Aortic smooth muscle cell (primary cell): ENCODE results near the gene PRPF8. TPM values are rescaled to one million over a fixed set of nuclear protein-coding genes. Genes with fewer than 3 reads are reported as not detected.

ENCODE experiments used
- total RNA-seq: library from RNA; depleted of rRNA; stranded (reverse); fragments of >200 nt; gene quantifications from 2 replicates; pipeline ENCODE4 v1.2.3, GENCODE V29; 2014

The PRPF8 gene
- 98.3 and 117 TPM in 2 replicates for total RNA-seq

DNA sequence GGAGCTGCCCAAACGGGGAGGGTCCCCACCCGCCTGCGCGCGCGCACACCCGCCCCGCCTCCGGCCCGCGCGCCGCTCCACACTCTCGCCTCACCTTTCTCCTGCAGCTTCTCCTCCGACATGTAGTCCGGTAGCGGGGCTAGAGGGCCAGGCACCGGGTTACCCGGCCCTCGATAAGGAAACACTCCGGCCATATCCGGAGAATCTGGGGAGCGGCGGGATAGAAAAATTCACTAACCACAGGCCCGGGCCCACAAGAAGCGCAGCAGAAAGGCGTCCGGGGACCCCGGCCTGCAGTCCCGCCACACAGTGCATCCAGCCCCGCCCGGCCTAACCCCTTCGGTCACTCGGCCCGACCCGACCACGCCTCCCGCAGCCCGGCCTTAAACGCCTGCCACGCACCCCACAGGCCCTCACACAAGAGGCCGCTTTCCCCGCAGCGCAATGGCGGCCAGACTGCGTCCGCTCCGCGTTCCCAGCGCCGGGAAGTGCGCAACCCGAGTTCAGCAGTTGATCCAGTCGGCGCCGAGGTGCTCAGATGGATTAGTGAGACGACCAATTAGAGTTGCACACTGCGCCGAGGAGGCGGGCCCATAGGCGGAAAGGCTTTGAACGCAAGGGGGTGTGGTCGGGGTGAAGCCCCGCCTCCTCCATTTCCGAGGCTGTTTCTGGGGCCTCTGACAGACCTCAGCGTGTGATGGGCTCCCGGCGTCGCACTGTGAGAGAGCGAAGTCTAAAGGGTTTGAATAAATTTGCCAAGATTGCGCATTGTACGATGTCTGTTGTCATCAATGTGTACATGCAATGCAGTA is at the start of gene PRPF8:
Gene PRPF8 (minus strand): TSS at position 490 of the 812 bp plus-strand sequence. CDS start 296 bp downstream, at position 194.

GRCh38 chr17:1724351-1724868 is 39.7 kb upstream of the PRPF8 start, which contains the start of gene WDR81:
Gene WDR81, plus strand, starts transcription at chr17:1724704. Its CDS starts 256 bp downstream, at chr17:1724960.

GRCh38 chr17:1709971-1710806 is 25.5 kb upstream of the PRPF8 start, which contains the start of gene TLCD2:
Gene TLCD2, minus strand, starts transcription at chr17:1710377. Its CDS starts 135 bp downstream, at chr17:1710242.

GRCh38 chr17:1649844-1650501 is 34.7 kb downstream of the PRPF8 start, which contains the start of gene RILP:
Gene RILP, minus strand, starts transcription at chr17:1649866. Its CDS starts 62 bp downstream, at chr17:1649804.

DNA sequence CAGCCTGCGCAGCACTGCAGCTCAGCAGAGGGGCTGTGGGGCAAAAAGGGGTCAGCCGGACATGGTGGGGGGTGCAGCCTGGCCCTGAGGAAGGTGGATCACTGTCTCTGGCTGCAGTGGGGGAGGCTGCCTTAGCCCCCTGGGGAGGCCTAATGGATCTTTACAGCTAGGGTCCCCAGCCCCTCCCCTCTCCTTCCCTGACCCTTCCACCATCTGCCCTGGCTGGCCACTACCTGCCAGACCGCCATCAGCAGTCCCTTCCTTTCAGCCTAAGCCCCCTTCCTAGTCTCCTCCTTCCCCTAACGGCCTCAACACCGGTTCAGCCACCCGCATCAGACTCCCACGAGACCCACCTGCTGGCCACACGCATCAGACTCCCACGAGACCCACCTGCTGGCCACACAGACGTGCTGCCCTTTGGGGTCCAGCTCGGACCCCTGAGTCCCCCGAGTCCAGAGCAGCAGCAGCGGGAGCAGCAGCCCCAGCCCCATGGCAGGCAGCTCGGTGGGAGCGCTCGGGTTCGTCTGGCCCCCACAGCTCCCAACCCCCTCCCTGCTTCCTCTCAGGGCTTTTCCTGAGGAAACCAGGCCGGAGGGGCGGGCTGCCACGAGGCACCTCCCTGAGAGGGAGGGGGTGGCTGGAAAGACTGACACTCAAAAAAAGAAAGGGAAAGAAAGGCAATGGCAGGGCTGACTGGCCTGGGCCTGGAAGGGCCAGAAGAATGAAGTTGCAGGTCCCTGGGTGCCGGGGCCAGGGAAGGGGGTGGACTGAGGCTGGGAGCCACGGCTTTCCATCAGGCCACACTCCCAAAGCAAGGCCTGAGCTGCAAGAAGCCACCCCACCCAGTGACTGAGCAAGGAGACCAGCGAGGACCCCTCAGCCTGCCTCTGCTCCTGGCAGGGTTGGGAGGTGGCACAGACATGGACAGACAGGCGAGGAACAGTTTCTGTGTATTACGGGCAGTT is 39.2 kb downstream of the PRPF8 start, which contains the start of gene SCARF1:
Gene SCARF1 (minus strand): TSS at position 526 of the 965 bp plus-strand sequence. CDS start 35 bp downstream, at position 491.

GRCh38 chr17:1627982-1628855 is 56.4 kb downstream of the PRPF8 start, which contains the start of gene SLC43A2:
Gene SLC43A2, minus strand, starts transcription at chr17:1628834. Its CDS starts 960 bp downstream, at chr17:1627874.

Other genes with a start within 250 kb of the PRPF8 start
- gene CRK, start 228.6 kb downstream of the PRPF8 start, total RNA-seq, result 127 and 129 TPM in 2 replicates
- gene MYO1C, start 192.2 kb downstream of the PRPF8 start, total RNA-seq, result 179 and 191 TPM in 2 replicates
- 31.4 and 35.5 TPM in 2 replicates for gene INPP5K, start 168.3 kb downstream of the PRPF8 start, total RNA-seq
- 17.8 and 19.4 TPM in 2 replicates for gene PITPNA, start 122.1 kb downstream of the PRPF8 start, total RNA-seq
- gene SLC43A2, start 56.0 kb downstream of the PRPF8 start, total RNA-seq, result 9.0 and 14.5 TPM in 2 replicates
- 2.3 and 4.4 TPM in 2 replicates for gene SCARF1, start 39.1 kb downstream of the PRPF8 start, total RNA-seq
- 12.0 and 13.7 TPM in 2 replicates for gene RILP, start 35.0 kb downstream of the PRPF8 start, total RNA-seq
- gene TLCD2, start 25.5 kb upstream of the PRPF8 start, total RNA-seq, result 2.6 and 3.6 TPM in 2 replicates
- 24.0 and 25.4 TPM in 2 replicates for gene WDR81, start 39.8 kb upstream of the PRPF8 start, total RNA-seq
- gene SERPINF2, start 58.0 kb upstream of the PRPF8 start, total RNA-seq, result not detected in 2 replicates
- 47.2 and 65.3 TPM in 2 replicates for gene SERPINF1, start 77.2 kb upstream of the PRPF8 start, total RNA-seq
- gene SMYD4, start 145.0 kb upstream of the PRPF8 start, total RNA-seq, result 8.9 and 10.8 TPM in 2 replicates
- 46.8 and 47.2 TPM in 2 replicates for gene RPA1, start 145.1 kb upstream of the PRPF8 start, total RNA-seq